ENCODE results near the gene C9orf50.

The C9orf50 gene

DNA sequence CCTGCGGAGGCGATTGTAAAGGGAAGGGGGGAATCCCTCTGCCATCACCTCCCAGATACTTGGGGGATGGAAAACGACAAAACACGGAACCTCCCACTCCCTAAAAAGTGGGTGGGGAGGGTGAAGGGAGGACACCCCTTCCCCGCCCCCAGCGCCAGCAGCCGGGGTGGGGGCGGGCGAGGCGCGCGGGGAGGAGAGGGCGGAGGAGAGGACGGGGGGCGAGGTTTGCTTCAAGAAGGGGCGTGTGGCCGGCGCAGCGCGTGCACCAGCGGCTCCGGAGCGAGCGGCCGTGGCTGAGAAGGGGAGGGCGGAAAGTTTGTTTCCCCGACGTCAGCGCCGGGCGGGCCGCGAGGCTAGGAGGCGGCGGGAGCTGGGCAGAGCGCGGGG, 44.5 kb upstream of the C9orf50 start, which contains the start of gene PRRX2 (continued):
- TF ChIP-seq, protein P1, sequence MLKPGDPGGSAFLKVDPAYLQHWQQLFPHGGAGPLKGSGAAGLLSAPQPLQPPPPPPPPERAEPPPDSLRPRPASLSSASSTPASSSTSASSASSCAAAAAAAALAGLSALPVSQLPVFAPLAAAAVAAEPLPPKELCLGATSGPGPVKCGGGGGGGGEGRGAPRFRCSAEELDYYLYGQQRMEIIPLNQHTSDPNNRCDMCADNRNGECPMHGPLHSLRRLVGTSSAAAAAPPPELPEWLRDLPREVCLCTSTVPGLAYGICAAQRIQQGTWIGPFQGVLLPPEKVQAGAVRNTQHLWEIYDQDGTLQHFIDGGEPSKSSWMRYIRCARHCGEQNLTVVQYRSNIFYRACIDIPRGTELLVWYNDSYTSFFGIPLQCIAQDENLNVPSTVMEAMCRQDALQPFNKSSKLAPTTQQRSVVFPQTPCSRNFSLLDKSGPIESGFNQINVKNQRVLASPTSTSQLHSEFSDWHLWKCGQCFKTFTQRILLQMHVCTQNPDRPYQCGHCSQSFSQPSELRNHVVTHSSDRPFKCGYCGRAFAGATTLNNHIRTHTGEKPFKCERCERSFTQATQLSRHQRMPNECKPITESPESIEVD (tag by site-specific recombination; IDR thresholded peaks at IDR 0.05), result no peak
- TF ChIP-seq ZNF140 (tag by site-specific recombination; IDR thresholded peaks at IDR 0.05) (no peak), SP2 (tag by site-specific recombination; IDR thresholded peaks at IDR 0.05) (peak; percentile 73), SP7 (tag by site-specific recombination; IDR thresholded peaks at IDR 0.05) (peak; percentile 40; the same call in 1 of the 2 replicates), ZBTB17 (tag by site-specific recombination; IDR thresholded peaks at IDR 0.05) (no peak), ZBTB48 (tag by site-specific recombination; IDR thresholded peaks at IDR 0.05) (no peak), ZNF521 (tag by site-specific recombination; IDR thresholded peaks at IDR 0.05) (no peak), ZNF629 (tag by site-specific recombination; IDR thresholded peaks at IDR 0.05) (no peak), ZNF549 (tag by site-specific recombination; IDR thresholded peaks at IDR 0.05) (no peak), ZNF548 (tag by site-specific recombination; IDR thresholded peaks at IDR 0.05) (no peak), ZNF792 (tag by site-specific recombination; IDR thresholded peaks at IDR 0.05) (no peak), ZNF169 (tag by site-specific recombination; IDR thresholded peaks at IDR 0.05) (no peak), RBAK (tag by site-specific recombination; IDR thresholded peaks at IDR 0.05) (no peak), ZIC2 (tag by site-specific recombination; IDR thresholded peaks at IDR 0.05) (no peak), ZNF335 (tag by site-specific recombination; conservative IDR thresholded peaks at IDR 0.05) (no peak), KLF8 (tag by site-specific recombination; IDR thresholded peaks at IDR 0.05) (peak; percentile 56; the same call in 1 of the 2 replicates), EGR2 (tag by site-specific recombination; IDR thresholded peaks at IDR 0.05; ENCODE audit: low read depth) (peak; percentile 89), WT1 (tag by site-specific recombination; IDR thresholded peaks at IDR 0.05) (peak; percentile 92), ZNF514 (tag by site-specific recombination; IDR thresholded peaks at IDR 0.05) (no peak), ZNF776 (tag by site-specific recombination; IDR thresholded peaks at IDR 0.05; ENCODE audit: borderline replicate concordance) (no peak), SCRT1 (tag by site-specific recombination; IDR thresholded peaks at IDR 0.05; ENCODE audit: borderline replicate concordance) (no peak), ZXDB (tag by site-specific recombination; IDR thresholded peaks at IDR 0.05) (no peak), HOXC10 (CRISPR knock-in tag; IDR thresholded peaks at IDR 0.05) (no peak), BCL11A (tag by site-specific recombination; IDR thresholded peaks at IDR 0.05; ENCODE audit: low read depth) (no peak), YY2 (tag by site-specific recombination; IDR thresholded peaks at IDR 0.05) (no peak), ZNF768 (tag by site-specific recombination; IDR thresholded peaks at IDR 0.05) (no peak)
- TF ChIP-seq, protein P2, sequence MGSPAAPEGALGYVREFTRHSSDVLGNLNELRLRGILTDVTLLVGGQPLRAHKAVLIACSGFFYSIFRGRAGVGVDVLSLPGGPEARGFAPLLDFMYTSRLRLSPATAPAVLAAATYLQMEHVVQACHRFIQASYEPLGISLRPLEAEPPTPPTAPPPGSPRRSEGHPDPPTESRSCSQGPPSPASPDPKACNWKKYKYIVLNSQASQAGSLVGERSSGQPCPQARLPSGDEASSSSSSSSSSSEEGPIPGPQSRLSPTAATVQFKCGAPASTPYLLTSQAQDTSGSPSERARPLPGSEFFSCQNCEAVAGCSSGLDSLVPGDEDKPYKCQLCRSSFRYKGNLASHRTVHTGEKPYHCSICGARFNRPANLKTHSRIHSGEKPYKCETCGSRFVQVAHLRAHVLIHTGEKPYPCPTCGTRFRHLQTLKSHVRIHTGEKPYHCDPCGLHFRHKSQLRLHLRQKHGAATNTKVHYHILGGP (tag by site-specific recombination; IDR thresholded peaks at IDR 0.05), result no peak
- TF ChIP-seq, protein P3, sequence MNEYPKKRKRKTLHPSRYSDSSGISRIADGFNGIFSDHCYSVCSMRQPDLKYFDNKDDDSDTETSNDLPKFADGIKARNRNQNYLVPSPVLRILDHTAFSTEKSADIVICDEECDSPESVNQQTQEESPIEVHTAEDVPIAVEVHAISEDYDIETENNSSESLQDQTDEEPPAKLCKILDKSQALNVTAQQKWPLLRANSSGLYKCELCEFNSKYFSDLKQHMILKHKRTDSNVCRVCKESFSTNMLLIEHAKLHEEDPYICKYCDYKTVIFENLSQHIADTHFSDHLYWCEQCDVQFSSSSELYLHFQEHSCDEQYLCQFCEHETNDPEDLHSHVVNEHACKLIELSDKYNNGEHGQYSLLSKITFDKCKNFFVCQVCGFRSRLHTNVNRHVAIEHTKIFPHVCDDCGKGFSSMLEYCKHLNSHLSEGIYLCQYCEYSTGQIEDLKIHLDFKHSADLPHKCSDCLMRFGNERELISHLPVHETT (tag by site-specific recombination; IDR thresholded peaks at IDR 0.05), result no peak
- TF ChIP-seq, protein P4, sequence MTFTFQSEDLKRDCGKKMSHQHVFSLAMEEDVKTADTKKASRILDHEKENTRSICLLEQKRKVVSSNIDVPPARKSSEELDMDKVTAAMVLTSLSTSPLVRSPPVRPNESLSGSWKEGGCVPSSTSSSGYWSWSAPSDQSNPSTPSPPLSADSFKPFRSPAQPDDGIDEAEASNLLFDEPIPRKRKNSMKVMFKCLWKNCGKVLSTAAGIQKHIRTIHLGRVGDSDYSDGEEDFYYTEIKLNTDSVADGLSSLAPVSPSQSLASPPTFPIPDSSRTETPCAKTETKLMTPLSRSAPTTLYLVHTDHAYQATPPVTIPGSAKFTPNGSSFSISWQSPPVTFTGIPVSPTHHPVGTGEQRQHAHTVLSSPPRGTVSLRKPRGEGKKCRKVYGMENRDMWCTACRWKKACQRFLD (tag by site-specific recombination; IDR thresholded peaks at IDR 0.05), result no peak
- TF ChIP-seq, protein P5, sequence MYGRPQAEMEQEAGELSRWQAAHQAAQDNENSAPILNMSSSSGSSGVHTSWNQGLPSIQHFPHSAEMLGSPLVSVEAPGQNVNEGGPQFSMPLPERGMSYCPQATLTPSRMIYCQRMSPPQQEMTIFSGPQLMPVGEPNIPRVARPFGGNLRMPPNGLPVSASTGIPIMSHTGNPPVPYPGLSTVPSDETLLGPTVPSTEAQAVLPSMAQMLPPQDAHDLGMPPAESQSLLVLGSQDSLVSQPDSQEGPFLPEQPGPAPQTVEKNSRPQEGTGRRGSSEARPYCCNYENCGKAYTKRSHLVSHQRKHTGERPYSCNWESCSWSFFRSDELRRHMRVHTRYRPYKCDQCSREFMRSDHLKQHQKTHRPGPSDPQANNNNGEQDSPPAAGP (tag by site-specific recombination; IDR thresholded peaks at IDR 0.05), result peak; percentile 88
- TF ChIP-seq, protein P6, sequence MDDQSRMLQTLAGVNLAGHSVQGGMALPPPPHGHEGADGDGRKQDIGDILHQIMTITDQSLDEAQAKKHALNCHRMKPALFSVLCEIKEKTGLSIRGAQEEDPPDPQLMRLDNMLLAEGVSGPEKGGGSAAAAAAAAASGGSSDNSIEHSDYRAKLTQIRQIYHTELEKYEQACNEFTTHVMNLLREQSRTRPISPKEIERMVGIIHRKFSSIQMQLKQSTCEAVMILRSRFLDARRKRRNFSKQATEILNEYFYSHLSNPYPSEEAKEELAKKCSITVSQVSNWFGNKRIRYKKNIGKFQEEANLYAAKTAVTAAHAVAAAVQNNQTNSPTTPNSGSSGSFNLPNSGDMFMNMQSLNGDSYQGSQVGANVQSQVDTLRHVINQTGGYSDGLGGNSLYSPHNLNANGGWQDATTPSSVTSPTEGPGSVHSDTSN (CRISPR knock-in tag; IDR thresholded peaks at IDR 0.05), result no peak
- TF ChIP-seq, protein P7, sequence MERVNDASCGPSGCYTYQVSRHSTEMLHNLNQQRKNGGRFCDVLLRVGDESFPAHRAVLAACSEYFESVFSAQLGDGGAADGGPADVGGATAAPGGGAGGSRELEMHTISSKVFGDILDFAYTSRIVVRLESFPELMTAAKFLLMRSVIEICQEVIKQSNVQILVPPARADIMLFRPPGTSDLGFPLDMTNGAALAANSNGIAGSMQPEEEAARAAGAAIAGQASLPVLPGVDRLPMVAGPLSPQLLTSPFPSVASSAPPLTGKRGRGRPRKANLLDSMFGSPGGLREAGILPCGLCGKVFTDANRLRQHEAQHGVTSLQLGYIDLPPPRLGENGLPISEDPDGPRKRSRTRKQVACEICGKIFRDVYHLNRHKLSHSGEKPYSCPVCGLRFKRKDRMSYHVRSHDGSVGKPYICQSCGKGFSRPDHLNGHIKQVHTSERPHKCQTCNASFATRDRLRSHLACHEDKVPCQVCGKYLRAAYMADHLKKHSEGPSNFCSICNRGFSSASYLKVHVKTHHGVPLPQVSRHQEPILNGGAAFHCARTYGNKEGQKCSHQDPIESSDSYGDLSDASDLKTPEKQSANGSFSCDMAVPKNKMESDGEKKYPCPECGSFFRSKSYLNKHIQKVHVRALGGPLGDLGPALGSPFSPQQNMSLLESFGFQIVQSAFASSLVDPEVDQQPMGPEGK (tag by site-specific recombination; IDR thresholded peaks at IDR 0.05), result peak; percentile 75
